Lower leg skin (tissue), 3 donors: ENCODE data around the gene CGAS.

Experiments
- CTCF ChIP-seq, 3 donors: fragments of 450-650 bp; IDR thresholded peaks; one replicate each; pipeline ENCODE4 v1.5.1; 2016; ENCODE audit warnings: antibody characterized with exemption in 3 of 3, mild to moderate bottlenecking in 3 of 3, moderate library complexity in 2 of 3
- POLR2A ChIP-seq, 2 donors: fragments of 450-650 bp; IDR thresholded peaks; one replicate each; pipeline ENCODE4 v1.6.1; 2016 to 2017; ENCODE audit warnings: antibody characterized with exemption in 2 of 2, mild to moderate bottlenecking in 1 of 2, moderate library complexity in 1 of 2

- no peak for TF ChIP-seq CTCF (IDR thresholded peaks at IDR 0.05)
- no peak for TF ChIP-seq POLR2A (IDR thresholded peaks at IDR 0.05)
These were observed 45.8 kb upstream of the CGAS start for GRCh38 chr6:73497915-73498314.
